ENCODE results near the gene MYO7B. TPM values are rescaled to one million over a fixed set of nuclear protein-coding genes. Genes with fewer than 3 reads are reported as not detected.

MYO7B gene
- total RNA-seq, 1 donor from 2014 or later, result 1.6 TPM

GRCh38 chr2:127546797-127547196 lies 11.3 kb downstream of the MYO7B start:
- intact Hi-C loops (cut with micrococcal nuclease), result no loop called here

GRCh38 chr2:127551221-127551930 lies 15.9 kb downstream of the MYO7B start:
- intact Hi-C loops (cut with micrococcal nuclease), result no loop called here

- intact Hi-C loops (cut with micrococcal nuclease), result no loop called here
Measured at GRCh38 chr2:127552336-127552735, 16.9 kb downstream of the MYO7B start.

GRCh38 chr2:127552846-127553245 lies 17.4 kb downstream of the MYO7B start:
- intact Hi-C loops (cut with micrococcal nuclease), result no loop called here

- intact Hi-C loops (cut with micrococcal nuclease), result no loop called here
Measured at GRCh38 chr2:127558911-127559310, 23.4 kb downstream of the MYO7B start.

- intact Hi-C loops (cut with micrococcal nuclease), result no loop called here
Measured at GRCh38 chr2:127559454-127559853, 24.0 kb downstream of the MYO7B start.

- intact Hi-C loops (cut with micrococcal nuclease), result no loop called here
Measured at GRCh38 chr2:127560201-127560930, 24.9 kb downstream of the MYO7B start.

GRCh38 chr2:127560931-127561280 lies 25.4 kb downstream of the MYO7B start:
- intact Hi-C loops (cut with micrococcal nuclease), result no loop called here

- intact Hi-C loops (cut with micrococcal nuclease), result no loop called here
Measured at GRCh38 chr2:127561371-127561770, 25.9 kb downstream of the MYO7B start.

GRCh38 chr2:127562936-127563335 lies 27.5 kb downstream of the MYO7B start:
- intact Hi-C loops (cut with micrococcal nuclease), result loop anchor here (1.0 kb wide), 1 partner anchor 37 kb away; the partner anchor contains the start of gene IWS1

GRCh38 chr2:127563458-127564428 lies 28.3 kb downstream of the MYO7B start:
- intact Hi-C loops (cut with micrococcal nuclease), result loop anchor here (1.0 kb wide), 1 partner anchor 37 kb away; the partner anchor contains the start of gene IWS1

GRCh38 chr2:127564429-127565260 lies 29.2 kb downstream of the MYO7B start:
- intact Hi-C loops (cut with micrococcal nuclease), result no loop called here

GRCh38 chr2:127565261-127566138 lies 30.0 kb downstream of the MYO7B start:
- intact Hi-C loops (cut with micrococcal nuclease), result no loop called here

- intact Hi-C loops (cut with micrococcal nuclease), result no loop called here
Measured at GRCh38 chr2:127566139-127566417, 30.6 kb downstream of the MYO7B start.

- intact Hi-C loops (cut with micrococcal nuclease), result no loop called here
Measured at GRCh38 chr2:127566576-127566975, 31.1 kb downstream of the MYO7B start.

- intact Hi-C loops (cut with micrococcal nuclease), result no loop called here
Measured at GRCh38 chr2:127567351-127567854, 31.9 kb downstream of the MYO7B start.

GRCh38 chr2:127568128-127568527 lies 32.6 kb downstream of the MYO7B start:
- intact Hi-C loops (cut with micrococcal nuclease), result no loop called here

GRCh38 chr2:127569666-127570065 lies 34.2 kb downstream of the MYO7B start:
- intact Hi-C loops (cut with micrococcal nuclease), result no loop called here
